H9 (cell line): Measurements from ENCODE around the gene ABHD12. TPM values are rescaled to one million over a fixed set of nuclear protein-coding genes. Genes with fewer than 3 reads are reported as not detected.

ENCODE experiments used
- DNase-seq: peaks from one replicate; pipeline ENCODE4 v3.0.0-alpha.2; 2017
- H2AFZ ChIP-seq: one replicate; pipeline ENCODE4 v1.6.1; 2013; ENCODE audit warnings: mild to moderate bottlenecking, low read length, control low read depth, moderate library complexity
- H2AK5ac ChIP-seq: 2 replicates; pipeline ENCODE4 v1.6.1; 2013; ENCODE audit warnings: low read length, control low read depth, mixed read lengths; ENCODE audit not compliant: insufficient read length
- H2BK120ac ChIP-seq: one replicate; pipeline ENCODE4 v1.6.1; 2013; ENCODE audit warnings: low read depth, mild to moderate bottlenecking, low read length, control low read depth, inconsistent platforms; ENCODE audit not compliant: poor library complexity, severe bottlenecking
- H2BK12ac ChIP-seq: 2 replicates; pipeline ENCODE4 v1.6.1; 2013; ENCODE audit warnings: low read length, control low read depth, mixed read lengths, low read depth; ENCODE audit not compliant: insufficient read length
- H2BK15ac ChIP-seq: 2 replicates; pipeline ENCODE4 v1.6.1; 2013; ENCODE audit warnings: low read depth, low read length, control low read depth
- H2BK20ac ChIP-seq: one replicate; pipeline ENCODE4 v1.6.1; 2013; ENCODE audit warnings: low read depth, mild to moderate bottlenecking, low read length, control low read depth, inconsistent platforms; ENCODE audit not compliant: poor library complexity, severe bottlenecking
- H2BK5ac ChIP-seq: 2 replicates; pipeline ENCODE4 v1.6.1; 2013; ENCODE audit warnings: low read length, control low read depth, mixed read lengths; ENCODE audit not compliant: insufficient read length
- H3K14ac ChIP-seq: 2 replicates; pipeline ENCODE4 v1.6.1; 2013; ENCODE audit warnings: low read length, control low read depth; ENCODE audit not compliant: insufficient read depth
- H3K18ac ChIP-seq: 2 replicates; pipeline ENCODE4 v1.6.1; 2013; ENCODE audit warnings: low read depth, mild to moderate bottlenecking, mixed read lengths, low read length, control low read depth; ENCODE audit not compliant: insufficient read length
- H3K23ac ChIP-seq: 2 replicates; pipeline ENCODE4 v1.6.1; 2013; ENCODE audit warnings: low read length, control low read depth, mixed read lengths, low read depth; ENCODE audit not compliant: insufficient read length
- H3K23me2 ChIP-seq: 2 replicates; pipeline ENCODE4 v1.6.1; 2013; ENCODE audit warnings: low read depth, mild to moderate bottlenecking, mixed read lengths, low read length, control low read depth; ENCODE audit not compliant: insufficient read length, poor library complexity, severe bottlenecking
- H3K27ac ChIP-seq: 2 replicates; pipeline ENCODE4 v1.5.1; 2013; ENCODE audit warnings: low read length, control low read depth, mixed read lengths, low read depth; ENCODE audit not compliant: insufficient read length
- H3K27me3 ChIP-seq: 2 replicates; pipeline ENCODE4 v1.6.1; 2013; ENCODE audit warnings: low read length, control low read depth, inconsistent platforms; ENCODE audit not compliant: insufficient read depth
- H3K4ac ChIP-seq: 2 replicates; pipeline ENCODE4 v1.6.1; 2013; ENCODE audit warnings: low read depth, mild to moderate bottlenecking, control low read depth, inconsistent platforms, low read length, moderate library complexity
- H3K4me1 ChIP-seq: 2 replicates; pipeline ENCODE4 v1.6.1; 2013; ENCODE audit warnings: low read length, control low read depth, inconsistent platforms; ENCODE audit not compliant: insufficient read depth
- H3K4me2 ChIP-seq: 2 replicates; pipeline ENCODE4 v1.6.1; 2013; ENCODE audit warnings: low read length, control low read depth, mixed read lengths; ENCODE audit not compliant: insufficient read length, insufficient read depth
- H3K56ac ChIP-seq: 2 replicates; pipeline ENCODE4 v1.6.1; 2013; ENCODE audit warnings: low read depth, mild to moderate bottlenecking, mixed read lengths, low read length, control low read depth; ENCODE audit not compliant: insufficient read length
- H3K79me1 ChIP-seq: 2 replicates; pipeline ENCODE4 v1.6.1; 2013; ENCODE audit warnings: low read depth, mild to moderate bottlenecking, moderate library complexity, low read length, control low read depth, inconsistent platforms; ENCODE audit not compliant: insufficient read depth, poor library complexity, severe bottlenecking
- H3K79me2 ChIP-seq: 2 replicates; pipeline ENCODE4 v1.6.1; 2013; ENCODE audit warnings: low read length, control low read depth, inconsistent platforms; ENCODE audit not compliant: insufficient read depth
- H3K9ac ChIP-seq: 2 replicates; pipeline ENCODE4 v1.6.1; 2013; ENCODE audit warnings: low read length, control low read depth, mixed read lengths; ENCODE audit not compliant: insufficient read length; ENCODE audit errors: extremely low read depth
- H3K9me3 ChIP-seq: one replicate; pipeline ENCODE4 v1.6.1; 2013; ENCODE audit warnings: low read depth, low read length, inconsistent platforms; ENCODE audit not compliant: control insufficient read depth
- H3T11ph ChIP-seq: one replicate; pipeline ENCODE4 v1.6.1; 2013; ENCODE audit warnings: mild to moderate bottlenecking, low read length, control low read depth, inconsistent platforms
- H4K20me1 ChIP-seq: one replicate; pipeline ENCODE4 v1.6.1; 2013; ENCODE audit not compliant: control insufficient read depth, insufficient read length, insufficient read depth
- H4K5ac ChIP-seq: 2 replicates; pipeline ENCODE4 v1.6.1; 2013; ENCODE audit warnings: low read depth, mild to moderate bottlenecking, mixed read lengths, low read length, control low read depth; ENCODE audit not compliant: insufficient read length
- H4K8ac ChIP-seq: replicated peaks from 2 replicates; pipeline ENCODE4 v1.6.1; 2013; ENCODE audit warnings: low read length, control low read depth, mixed read lengths, low read depth; ENCODE audit not compliant: insufficient read length
- H4K91ac ChIP-seq: 2 replicates; pipeline ENCODE4 v1.6.1; 2013; ENCODE audit warnings: low read depth, mild to moderate bottlenecking, moderate library complexity, mixed read lengths, low read length, control low read depth; ENCODE audit not compliant: insufficient read length
- H3K27ac Mint-ChIP-seq, 3 experiments: 2 replicates in 2 of 3; 3 replicates in 1 of 3; pipeline ENCODE4 v1.8.0; 2020 to 2021; ENCODE audit warnings: mixed read lengths in 3 of 3, mild to moderate bottlenecking in 1 of 3, moderate library complexity in 1 of 3
- H3K27me3 Mint-ChIP-seq: 2 replicates; pipeline ENCODE4 v1.8.0; 2021; ENCODE audit warnings: low read depth, mild to moderate bottlenecking, moderate library complexity, mixed read lengths
- H3K36me3 Mint-ChIP-seq, 3 experiments: 2 replicates in 2 of 3; 3 replicates in 1 of 3; pipeline ENCODE4 v1.8.0; 2020 to 2021; ENCODE audit warnings: low read depth in 3 of 3, mixed read lengths in 3 of 3; ENCODE audit not compliant: insufficient read depth in 1 of 3
- H3K4me1 Mint-ChIP-seq, 2 experiments: 2 replicates each; pipeline ENCODE4 v1.8.0; 2020; ENCODE audit warnings: mixed read lengths in 2 of 2
- H3K4me3 Mint-ChIP-seq, 2 experiments: 2 replicates in 1 of 2; 3 replicates in 1 of 2; pipeline ENCODE4 v1.8.0; 2020 to 2021; ENCODE audit warnings: mild to moderate bottlenecking in 2 of 2, mixed read lengths in 2 of 2, moderate library complexity in 1 of 2
- H3K9me3 Mint-ChIP-seq, 2 experiments: 2 replicates in 1 of 2; 3 replicates in 1 of 2; pipeline ENCODE4 v1.8.0; 2020; ENCODE audit warnings: mild to moderate bottlenecking in 2 of 2, mixed read lengths in 2 of 2, moderate library complexity in 1 of 2
- WGBS: extraction: QIAGEN DNeasy Blood & Tissue Kit; methylation state at CpG from one replicate; pipeline ENCODE4 v1.1.7; 2013; ENCODE audit warnings: missing lambda C conversion rate, low lambda C conversion rate, mixed read lengths; ENCODE audit not compliant: insufficient read length; ENCODE audit errors: extremely low coverage; 5-methylcytosine and 5-hydroxymethylcytosine counted together
- total RNA-seq: library from RNA; stranded (reverse); gene quantifications from 2 replicates; pipeline ENCODE4 v1.2.1, GENCODE V29; 2021
- TF ChIP-seq, protein P1 (sequence below): fragments of 200-600 bp; sonication (generic); conservative IDR thresholded peaks from 3 replicates; pipeline ENCODE4 v1.8.0; 2021; ENCODE audit warnings: antibody characterized with exemption, mild to moderate bottlenecking

The ABHD12 gene
- total RNA-seq, 1 experiment from 2014 or later: 54.4 TPM

DNA sequence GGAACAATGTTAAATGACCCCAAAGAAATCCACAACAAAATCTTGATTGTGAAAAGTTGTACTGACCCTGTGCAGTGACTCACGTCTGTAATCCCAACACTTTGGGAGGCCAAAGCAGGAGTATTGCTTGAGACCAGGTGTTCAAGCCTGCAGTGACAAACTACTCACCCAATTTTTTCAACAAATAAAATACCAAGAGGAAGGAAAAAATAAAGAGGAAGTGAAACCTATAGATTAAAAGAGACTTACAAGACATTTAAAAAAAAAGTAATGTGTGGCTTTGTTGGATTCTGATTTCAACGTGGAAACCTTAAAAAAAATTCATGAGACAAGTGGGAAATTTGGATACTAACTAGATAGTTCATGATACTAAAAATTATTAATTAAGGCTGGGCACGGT lies 48.7 kb upstream of the ABHD12 start:
- WGBS: no CpG with 5 or more reads among the region's 3 CpGs
- Histone ChIP-seq H3K14ac (no peak overlapping the region), H3K18ac (no peak overlapping the region), H3K4me1 (peaks cover 3% of the 10 kb centered on the region; the same call in 1 of the 2 replicates), H3K79me1 (no peaks in the 10 kb centered on the region), H2BK20ac (no peak overlapping the region), H3K4ac (no peak overlapping the region), H3K27ac (no peak overlapping the region), H4K8ac (no peak overlapping the region), H2BK15ac (no peak overlapping the region), H3K23ac (no peak overlapping the region), H3K9ac (no peak overlapping the region), H3K56ac (no peak overlapping the region), H3T11ph (no peak overlapping the region), H4K91ac (no peak overlapping the region), H3K4me2 (no peak overlapping the region), H4K20me1 (no peaks in the 10 kb centered on the region), H2AFZ (no peak overlapping the region), H3K9me3 (no peaks in the 10 kb centered on the region), H3K79me2 (peaks cover 1% of the 10 kb centered on the region; the same call in 1 of the 2 replicates), H3K27me3 (no peaks in the 10 kb centered on the region), H2BK120ac (no peak overlapping the region), H2BK12ac (no peak overlapping the region), H2BK5ac (no peak overlapping the region), H3K23me2 (no peaks in the 10 kb centered on the region), H4K5ac (no peak overlapping the region), H2AK5ac (no peak overlapping the region)
- Mint-ChIP-seq H3K9me3 (no peaks in the 10 kb centered on the region), H3K27me3 (no peaks in the 10 kb centered on the region; the same call in 1 of the 2 replicates), H3K36me3 (peaks cover 30 to 68% (median 63%) of the 10 kb centered on the region in 3 experiments; a peak in 6 of 7 replicates), H3K4me3 (no peak overlapping the region), H3K4me1 (peaks cover 13 to 15% of the 10 kb centered on the region in 2 experiments), H3K27ac (peak overlapping the region in 2 of 3 experiments; percentile 59 to 69; a peak in 2 of 7 replicates)
- TF ChIP-seq, protein P1, sequence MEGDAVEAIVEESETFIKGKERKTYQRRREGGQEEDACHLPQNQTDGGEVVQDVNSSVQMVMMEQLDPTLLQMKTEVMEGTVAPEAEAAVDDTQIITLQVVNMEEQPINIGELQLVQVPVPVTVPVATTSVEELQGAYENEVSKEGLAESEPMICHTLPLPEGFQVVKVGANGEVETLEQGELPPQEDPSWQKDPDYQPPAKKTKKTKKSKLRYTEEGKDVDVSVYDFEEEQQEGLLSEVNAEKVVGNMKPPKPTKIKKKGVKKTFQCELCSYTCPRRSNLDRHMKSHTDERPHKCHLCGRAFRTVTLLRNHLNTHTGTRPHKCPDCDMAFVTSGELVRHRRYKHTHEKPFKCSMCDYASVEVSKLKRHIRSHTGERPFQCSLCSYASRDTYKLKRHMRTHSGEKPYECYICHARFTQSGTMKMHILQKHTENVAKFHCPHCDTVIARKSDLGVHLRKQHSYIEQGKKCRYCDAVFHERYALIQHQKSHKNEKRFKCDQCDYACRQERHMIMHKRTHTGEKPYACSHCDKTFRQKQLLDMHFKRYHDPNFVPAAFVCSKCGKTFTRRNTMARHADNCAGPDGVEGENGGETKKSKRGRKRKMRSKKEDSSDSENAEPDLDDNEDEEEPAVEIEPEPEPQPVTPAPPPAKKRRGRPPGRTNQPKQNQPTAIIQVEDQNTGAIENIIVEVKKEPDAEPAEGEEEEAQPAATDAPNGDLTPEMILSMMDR: no peak
- DNase-seq: no peak
